ENCODE measurements around the gene SLIT3. TPM values are rescaled to one million over a fixed set of nuclear protein-coding genes. Genes with fewer than 3 reads are reported as not detected.

SLIT3 gene
- total RNA-seq, 3 donors from 2014 or later (not counting 1 experiment from before 2014, with no cell fraction given): 0.34 to 0.80 TPM; not detected in 1

DNA sequence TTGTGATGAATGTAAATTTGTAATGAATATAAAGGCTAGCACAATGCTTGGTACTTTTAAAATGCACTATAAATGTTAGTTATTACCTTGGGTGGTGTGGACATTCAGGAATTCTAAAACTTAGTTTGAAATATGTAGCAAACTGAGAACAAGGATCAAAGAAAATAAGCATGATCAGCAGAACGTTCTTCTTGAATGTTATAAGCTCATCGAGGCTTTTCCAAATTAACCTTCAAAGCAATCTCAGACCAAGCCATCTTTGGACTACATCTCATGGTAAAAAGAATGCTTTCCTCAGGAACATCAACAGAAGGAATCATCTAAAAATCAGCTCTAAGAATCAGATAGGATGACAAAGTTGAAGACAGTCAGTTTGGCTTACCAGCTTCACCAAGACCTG lies 146.3 kb downstream of the SLIT3 start:
- DNase-seq (no peak), ATAC-seq (no peak)
- Mint-ChIP-seq H3K36me3 (peaks cover 16% of the 10 kb centered on the region), H3K27ac (no peak overlapping the region), H3K27me3 (ENCODE audit: low read depth in 2 of 2) (peaks cover 3 to 6% of the 10 kb centered on the region in 2 donors), H3K4me3 (no peak overlapping the region), H3K9me3 (peaks cover 0 to under 1% of the 10 kb centered on the region in 2 donors), H3K4me1 (no peaks in the 10 kb centered on the region)
- TF ChIP-seq, protein P1, sequence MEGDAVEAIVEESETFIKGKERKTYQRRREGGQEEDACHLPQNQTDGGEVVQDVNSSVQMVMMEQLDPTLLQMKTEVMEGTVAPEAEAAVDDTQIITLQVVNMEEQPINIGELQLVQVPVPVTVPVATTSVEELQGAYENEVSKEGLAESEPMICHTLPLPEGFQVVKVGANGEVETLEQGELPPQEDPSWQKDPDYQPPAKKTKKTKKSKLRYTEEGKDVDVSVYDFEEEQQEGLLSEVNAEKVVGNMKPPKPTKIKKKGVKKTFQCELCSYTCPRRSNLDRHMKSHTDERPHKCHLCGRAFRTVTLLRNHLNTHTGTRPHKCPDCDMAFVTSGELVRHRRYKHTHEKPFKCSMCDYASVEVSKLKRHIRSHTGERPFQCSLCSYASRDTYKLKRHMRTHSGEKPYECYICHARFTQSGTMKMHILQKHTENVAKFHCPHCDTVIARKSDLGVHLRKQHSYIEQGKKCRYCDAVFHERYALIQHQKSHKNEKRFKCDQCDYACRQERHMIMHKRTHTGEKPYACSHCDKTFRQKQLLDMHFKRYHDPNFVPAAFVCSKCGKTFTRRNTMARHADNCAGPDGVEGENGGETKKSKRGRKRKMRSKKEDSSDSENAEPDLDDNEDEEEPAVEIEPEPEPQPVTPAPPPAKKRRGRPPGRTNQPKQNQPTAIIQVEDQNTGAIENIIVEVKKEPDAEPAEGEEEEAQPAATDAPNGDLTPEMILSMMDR (IDR thresholded peaks at IDR 0.05): no peak
- 82% methylated on average over 2 of the region's 2 CpGs for WGBS (ENCODE audit: insufficient coverage)
- Histone ChIP-seq H3K4me3 (ENCODE audit: low read length) (no peak overlapping the region), H3K27me3 (ENCODE audit: control insufficient read depth, insufficient read depth, low read length) (no peaks in the 10 kb centered on the region), H3K27ac (ENCODE audit: low read length) (no peak overlapping the region), H3K4me1 (ENCODE audit: control insufficient read depth, insufficient read depth, low read length) (no peaks in the 10 kb centered on the region), H3K36me3 (ENCODE audit: control insufficient read depth, insufficient read depth, low read length) (no peaks in the 10 kb centered on the region), H3K9me3 (ENCODE audit: control insufficient read depth, insufficient read depth, low read length) (peaks cover 2% of the 10 kb centered on the region)
- intact Hi-C loops (cut with micrococcal nuclease): no loop called here

DNA sequence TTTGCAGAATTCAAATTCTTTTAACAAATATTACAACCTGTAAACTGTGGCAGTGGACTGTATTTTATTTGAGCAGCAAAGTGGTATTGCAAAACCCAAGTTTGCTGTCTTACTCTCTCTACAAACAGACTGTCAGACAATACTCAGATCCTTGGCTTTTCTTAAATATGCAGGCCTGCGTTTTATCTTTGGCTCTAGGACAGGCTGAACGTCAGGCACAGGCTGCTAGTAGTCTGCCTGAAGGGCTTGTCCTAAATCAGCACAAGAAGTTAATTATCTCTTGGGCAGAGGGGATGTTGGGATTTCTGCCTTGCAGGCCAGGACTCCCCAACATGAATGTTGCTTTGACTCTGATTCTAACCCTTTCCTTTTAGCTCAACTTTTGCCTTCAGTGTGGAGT lies 147.5 kb downstream of the SLIT3 start:
- no peaks in the 10 kb centered on the region for H3K36me3 ChIP-seq (ENCODE audit: control insufficient read depth, insufficient read depth, low read length)
- Mint-ChIP-seq H3K27ac (no peak overlapping the region), H3K4me3 (no peak overlapping the region), H3K36me3 (peaks cover 11% of the 10 kb centered on the region), H3K9me3 (no peaks in the 10 kb centered on the region), H3K4me1 (no peaks in the 10 kb centered on the region), H3K27me3 (ENCODE audit: low read depth in 2 of 2) (peaks cover 3 to 6% of the 10 kb centered on the region in 2 donors)
- no peaks in the 10 kb centered on the region for H3K4me1 ChIP-seq (ENCODE audit: control insufficient read depth, insufficient read depth, low read length)
- TF ChIP-seq, protein P1 (IDR thresholded peaks at IDR 0.05): no peak
- intact Hi-C loops (cut with micrococcal nuclease): no loop called here
- H3K9me3 ChIP-seq (ENCODE audit: control insufficient read depth, insufficient read depth, low read length): no peaks in the 10 kb centered on the region
- no peak for DNase-seq
- H3K4me3 ChIP-seq (ENCODE audit: low read length): no peak overlapping the region
- no peak overlapping the region for H3K27ac ChIP-seq (ENCODE audit: low read length)
- no peak for ATAC-seq
- 90% methylated on average over 2 of the region's 2 CpGs for WGBS (ENCODE audit: insufficient coverage)
- no peaks in the 10 kb centered on the region for H3K27me3 ChIP-seq (ENCODE audit: control insufficient read depth, insufficient read depth, low read length)

DNA sequence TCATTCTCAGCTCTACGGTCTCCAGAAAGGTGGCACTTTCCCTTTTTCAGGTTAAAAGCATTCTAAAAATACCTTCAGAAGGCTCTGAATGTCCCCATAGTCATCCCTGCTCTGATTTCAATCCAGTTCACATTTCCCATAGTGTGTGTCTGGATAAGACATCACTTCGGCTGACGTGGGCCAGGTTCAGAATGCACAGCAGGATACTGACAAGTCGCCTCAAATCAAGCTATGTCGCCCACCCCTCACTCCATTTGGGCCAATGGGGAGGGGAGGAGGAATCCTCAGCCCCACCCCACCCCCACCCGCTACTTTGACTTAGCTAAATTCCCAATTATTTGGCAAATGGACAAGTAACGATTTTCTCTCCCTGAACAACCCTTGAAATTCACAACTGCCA lies 148.0 kb downstream of the SLIT3 start:
- peaks cover 6% of the 10 kb centered on the region for H3K36me3 Mint-ChIP-seq
- Histone ChIP-seq H3K27ac (ENCODE audit: low read length) (no peak overlapping the region), H3K4me3 (ENCODE audit: low read length) (no peak overlapping the region), H3K9me3 (ENCODE audit: control insufficient read depth, insufficient read depth, low read length) (no peaks in the 10 kb centered on the region), H3K4me1 (ENCODE audit: control insufficient read depth, insufficient read depth, low read length) (no peaks in the 10 kb centered on the region), H3K36me3 (ENCODE audit: control insufficient read depth, insufficient read depth, low read length) (no peaks in the 10 kb centered on the region), H3K27me3 (ENCODE audit: control insufficient read depth, insufficient read depth, low read length) (no peaks in the 10 kb centered on the region)
- no peak overlapping the region for H3K27ac Mint-ChIP-seq
- peaks cover 3 to 6% of the 10 kb centered on the region in 2 donors for H3K27me3 Mint-ChIP-seq (ENCODE audit: low read depth in 2 of 2)
- no peak for ATAC-seq
- intact Hi-C loops (cut with micrococcal nuclease): no loop called here
- 78% methylated on average over 7 of the region's 7 CpGs for WGBS (ENCODE audit: insufficient coverage)
- H3K9me3 Mint-ChIP-seq: no peaks in the 10 kb centered on the region
- TF ChIP-seq, protein P1 (IDR thresholded peaks at IDR 0.05): no peak
- no peak for DNase-seq
- no peaks in the 10 kb centered on the region for H3K4me1 Mint-ChIP-seq
- H3K4me3 Mint-ChIP-seq: no peak overlapping the region

DNA sequence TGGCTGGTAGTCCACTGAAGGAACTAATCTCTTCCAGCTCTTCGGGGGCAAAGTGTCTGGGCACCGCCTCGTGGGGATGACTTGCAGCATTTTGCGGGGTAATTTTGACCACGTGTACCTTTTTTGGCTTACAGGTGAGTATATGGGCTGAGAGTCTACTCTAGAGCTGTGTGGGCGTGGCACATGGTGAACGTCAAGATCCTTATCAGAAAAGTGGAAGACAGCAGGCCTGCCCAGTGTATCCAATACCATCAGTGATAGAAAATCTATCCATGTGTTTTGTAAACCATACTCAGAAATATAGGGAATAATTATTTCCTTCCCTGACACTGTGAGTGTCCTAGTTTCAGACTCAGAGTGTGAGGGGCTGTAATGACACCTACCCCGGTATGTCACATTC lies 148.5 kb downstream of the SLIT3 start:
- Mint-ChIP-seq H3K4me1 (no peaks in the 10 kb centered on the region), H3K27ac (no peak overlapping the region), H3K27me3 (ENCODE audit: low read depth in 2 of 2) (peaks cover 2 to 3% of the 10 kb centered on the region in 2 donors), H3K9me3 (no peaks in the 10 kb centered on the region), H3K36me3 (peaks cover 1% of the 10 kb centered on the region), H3K4me3 (no peak overlapping the region)
- H3K4me3 ChIP-seq (ENCODE audit: low read length): no peak overlapping the region
- H3K36me3 ChIP-seq (ENCODE audit: control insufficient read depth, insufficient read depth, low read length): no peaks in the 10 kb centered on the region
- intact Hi-C loops (cut with micrococcal nuclease): no loop called here
- no peaks in the 10 kb centered on the region for H3K27me3 ChIP-seq (ENCODE audit: control insufficient read depth, insufficient read depth, low read length)
- no peaks in the 10 kb centered on the region for H3K4me1 ChIP-seq (ENCODE audit: control insufficient read depth, insufficient read depth, low read length)
- no peaks in the 10 kb centered on the region for H3K9me3 ChIP-seq (ENCODE audit: control insufficient read depth, insufficient read depth, low read length)
- no peak for ATAC-seq
- 82% methylated on average over 8 of the region's 8 CpGs for WGBS (ENCODE audit: insufficient coverage)
- no peak for DNase-seq
- H3K27ac ChIP-seq (ENCODE audit: low read length): no peak overlapping the region
- TF ChIP-seq, protein P1 (IDR thresholded peaks at IDR 0.05): no peak

All from natural killer cell (primary cell).